ENCODE data around the gene IFT20. TPM values are rescaled to one million over a fixed set of nuclear protein-coding genes. Genes with fewer than 3 reads are reported as not detected.

IFT20 gene
- 10 to 100 TPM; 22.2 to 25.7 TPM for total RNA-seq

GRCh38 chr17:28335201-28335958, at the start of gene IFT20, which contains the start of gene TNFAIP1:
IFT20 (minus strand) TSS chr17:28335472; CDS start chr17:28331985, 3,487 bp downstream.
TNFAIP1 (plus strand) TSS chr17:28335761; CDS start chr17:28339522, 3,761 bp downstream.
- H3K4me3 Mint-ChIP-seq, result peak within 1 kb of the TSS; percentile 98
- no peaks in the 10 kb centered on the region for H3K9me3 Mint-ChIP-seq
- H3K4me1 Mint-ChIP-seq, result peaks cover 46% of the 10 kb centered on the region
- H3K27me3 Mint-ChIP-seq, result no peaks in the 10 kb centered on the region
- ChIA-PET CTCF (interaction anchor here (0.7 to 3.9 kb wide), 12 partner anchors 10 to 528 kb away, joined by 3 to 36 read pairs (median 3); partner anchors contain the start of genes ALDOC, LYRM9, POLDIP2 and RPL23A), POLR2A (interaction anchor here (0.8 to 3.8 kb wide), 18 partner anchors 9 to 1042 kb away, joined by 3 to 91 read pairs (median 7); partner anchors contain the start of genes PHF12, PIGS, POLDIP2 and SARM1)
- peak; percentile 99 for DNase-seq
- H3K27ac Mint-ChIP-seq, result peak within 1 kb of the TSS; percentile 95
- peaks cover 17% of the 10 kb centered on the region for H3K36me3 Mint-ChIP-seq (ENCODE audit: low read depth)

GRCh38 chr17:28385037-28385400, 49.7 kb upstream of the IFT20 start:
- POLR2A ChIA-PET, result interaction anchor here (1.2 to 4.4 kb wide), 10 partner anchors 9 to 215 kb away, joined by 3 to 43 read pairs (median 7); partner anchors contain the start of genes IFT20, PIGS, POLDIP2 and SARM1
- H3K4me3 Mint-ChIP-seq, result peak overlapping the region; percentile 86
- H3K4me1 Mint-ChIP-seq, result peaks cover 32% of the 10 kb centered on the region
- H3K27me3 Mint-ChIP-seq, result no peaks in the 10 kb centered on the region
- peak; percentile 24 for DNase-seq
- peaks cover 22% of the 10 kb centered on the region for H3K36me3 Mint-ChIP-seq (ENCODE audit: low read depth)
- CTCF ChIA-PET, result interaction anchor here (1.5 to 2.7 kb wide), 2 partner anchors 16 to 31 kb away, joined by 3 to 12 read pairs; no protein-coding TSS in a partner anchor
- peak overlapping the region; percentile 78 for H3K27ac Mint-ChIP-seq
- no peaks in the 10 kb centered on the region for H3K9me3 Mint-ChIP-seq

- Mint-ChIP-seq H3K4me3 (peak overlapping the region; percentile 86), H3K9me3 (no peaks in the 10 kb centered on the region), H3K4me1 (peaks cover 32% of the 10 kb centered on the region), H3K36me3 (ENCODE audit: low read depth) (peaks cover 17% of the 10 kb centered on the region), H3K27me3 (no peaks in the 10 kb centered on the region), H3K27ac (peak overlapping the region; percentile 78)
- CTCF ChIA-PET, result interaction anchor here (0.5 to 2.7 kb wide), 5 partner anchors 13 to 156 kb away, joined by 3 to 12 read pairs (median 3); partner anchors contain the start of gene SARM1
- POLR2A ChIA-PET, result interaction anchor here (0.6 to 4.4 kb wide), 10 partner anchors 10 to 215 kb away, joined by 3 to 43 read pairs (median 7); partner anchors contain the start of genes IFT20, PIGS, POLDIP2 and SARM1
- peak; percentile 80 for DNase-seq
Measured at GRCh38 chr17:28384281-28385036, 49.2 kb upstream of the IFT20 start.

GRCh38 chr17:28381141-28381825, 46.0 kb upstream of the IFT20 start:
- no peak overlapping the region for H3K27ac Mint-ChIP-seq
- no peaks in the 10 kb centered on the region for H3K27me3 Mint-ChIP-seq
- H3K36me3 Mint-ChIP-seq (ENCODE audit: low read depth), result peaks cover 6% of the 10 kb centered on the region
- ChIA-PET CTCF (interaction anchor here (1.4 to 2.1 kb wide), 2 partner anchors 10 to 35 kb away, joined by 4 to 7 read pairs; partner anchors contain the start of gene SARM1), POLR2A (interaction anchor here (2.0 kb wide), 2 partner anchors 10 to 18 kb away, joined by 4 to 8 read pairs; partner anchors contain the start of genes SARM1 and VTN)
- no peak overlapping the region for H3K4me3 Mint-ChIP-seq
- H3K9me3 Mint-ChIP-seq, result no peaks in the 10 kb centered on the region
- peaks cover 29% of the 10 kb centered on the region for H3K4me1 Mint-ChIP-seq
- peak; percentile 40 for DNase-seq

- POLR2A ChIA-PET, result interaction anchor here (2.0 kb wide), 2 partner anchors 9 to 17 kb away, joined by 4 to 8 read pairs; partner anchors contain the start of genes SARM1 and VTN
- H3K27me3 Mint-ChIP-seq, result no peaks in the 10 kb centered on the region
- H3K4me3 Mint-ChIP-seq, result no peak overlapping the region
- no peak overlapping the region for H3K27ac Mint-ChIP-seq
- no peak for DNase-seq
- H3K9me3 Mint-ChIP-seq, result no peaks in the 10 kb centered on the region
- CTCF ChIA-PET, result interaction anchor here (1.3 kb wide), 1 partner anchor 36 kb away, joined by 3 read pairs; no protein-coding TSS in a partner anchor
- H3K4me1 Mint-ChIP-seq, result peaks cover 20% of the 10 kb centered on the region
- peaks cover 6% of the 10 kb centered on the region for H3K36me3 Mint-ChIP-seq (ENCODE audit: low read depth)
Measured at GRCh38 chr17:28379814-28380801, 44.8 kb upstream of the IFT20 start.

- no peak for DNase-seq
- POLR2A ChIA-PET, result interaction anchor here (5.7 to 7.6 kb wide), 2 partner anchors 11 to 15 kb away, joined by 43 to 80 read pairs; partner anchors contain the start of gene POLDIP2
- Mint-ChIP-seq H3K4me1 (peaks cover 23% of the 10 kb centered on the region), H3K4me3 (peak overlapping the region; percentile 71), H3K9me3 (no peaks in the 10 kb centered on the region), H3K27me3 (no peaks in the 10 kb centered on the region), H3K36me3 (ENCODE audit: low read depth) (no peaks in the 10 kb centered on the region), H3K27ac (peak overlapping the region; percentile 16)
- CTCF ChIA-PET, result interaction anchor here (1.3 kb wide), 1 partner anchor 14 kb away, joined by 4 read pairs; no protein-coding TSS in a partner anchor
Measured at GRCh38 chr17:28372945-28373274, 37.6 kb upstream of the IFT20 start.

- peaks cover 23% of the 10 kb centered on the region for H3K4me1 Mint-ChIP-seq
- H3K27me3 Mint-ChIP-seq, result no peaks in the 10 kb centered on the region
- ChIA-PET CTCF (interaction anchor here (1.1 to 1.3 kb wide), 3 partner anchors 11 to 18 kb away, joined by 3 to 4 read pairs (median 4); no protein-coding TSS in a partner anchor), POLR2A (interaction anchor here (2.7 to 7.6 kb wide), 4 partner anchors 8 to 37 kb away, joined by 8 to 80 read pairs (median 30); partner anchors contain the start of genes IFT20, POLDIP2 and TNFAIP1)
- H3K4me3 Mint-ChIP-seq, result peak overlapping the region; percentile 71
- H3K9me3 Mint-ChIP-seq, result no peaks in the 10 kb centered on the region
- peak; percentile 34 for DNase-seq
- no peaks in the 10 kb centered on the region for H3K36me3 Mint-ChIP-seq (ENCODE audit: low read depth)
- H3K27ac Mint-ChIP-seq, result peak overlapping the region; percentile 16
Measured at GRCh38 chr17:28372203-28372944, 37.1 kb upstream of the IFT20 start.

- ChIA-PET POLR2A (interaction anchor here (0.6 to 7.6 kb wide), 6 partner anchors 9 to 643 kb away, joined by 3 to 80 read pairs (median 13); partner anchors contain the start of genes IFT20, POLDIP2 and TNFAIP1), CTCF (interaction anchor here (0.8 to 1.3 kb wide), 5 partner anchors 10 to 526 kb away, joined by 3 to 4 read pairs (median 4); no protein-coding TSS in a partner anchor)
- Mint-ChIP-seq H3K36me3 (ENCODE audit: low read depth) (no peaks in the 10 kb centered on the region), H3K27ac (peak within 1 kb of the TSS; percentile 77), H3K4me1 (peaks cover 23% of the 10 kb centered on the region), H3K27me3 (no peaks in the 10 kb centered on the region), H3K9me3 (no peaks in the 10 kb centered on the region), H3K4me3 (peak within 1 kb of the TSS; percentile 90)
- DNase-seq, result peak; percentile 90
Measured at GRCh38 chr17:28371245-28372202, 36.3 kb upstream of the IFT20 start, which contains the start of gene SARM1. SARM1 (plus strand) TSS chr17:28371694; CDS start chr17:28372033, 339 bp downstream.

GRCh38 chr17:28370744-28371103, 35.5 kb upstream of the IFT20 start:
- POLR2A ChIA-PET, result interaction anchor here (1.6 to 7.6 kb wide), 5 partner anchors 9 to 35 kb away, joined by 7 to 80 read pairs (median 18); partner anchors contain the start of genes IFT20, POLDIP2 and TNFAIP1
- Mint-ChIP-seq H3K27me3 (no peaks in the 10 kb centered on the region), H3K9me3 (no peaks in the 10 kb centered on the region), H3K4me3 (peak overlapping the region; percentile 90), H3K27ac (no peak overlapping the region), H3K4me1 (peaks cover 23% of the 10 kb centered on the region), H3K36me3 (ENCODE audit: low read depth) (no peaks in the 10 kb centered on the region)
- no peak for DNase-seq
- CTCF ChIA-PET, result interaction anchor here (0.8 to 1.7 kb wide), 2 partner anchors 13 to 527 kb away, joined by 3 to 7 read pairs; partner anchors contain the start of gene POLDIP2
